GM12878 (cell line): ENCODE results near the gene ASTL. TPM values are rescaled to one million over a fixed set of nuclear protein-coding genes. Genes with fewer than 3 reads are reported as not detected.

Experiments
- ASH2L ChIP-seq: fragments of 300-600, 200-600 bp; sonication (generic); IDR thresholded peaks from 2 replicates; pipeline ENCODE4 v1.6.1; 2017; ENCODE audit warnings: low read depth, mild to moderate bottlenecking, borderline replicate concordance
- CEBPB ChIP-seq, 2 experiments: fragments of 150-350 bp in 1 of 2; IDR thresholded peaks; 2 replicates each; pipeline ENCODE4 v1.6.1; 2012 to 2014; ENCODE audit warnings: low read depth in 2 of 2, low read length in 2 of 2, borderline replicate concordance in 1 of 2, inconsistent platforms in 1 of 2
- CHD2 ChIP-seq: IDR thresholded peaks from 2 replicates; pipeline ENCODE4 v1.6.1; 2011; ENCODE audit warnings: low read depth, low read length, improper control_type of control experiment, borderline replicate concordance
- CREB1 ChIP-seq: IDR thresholded peaks from 2 replicates; pipeline ENCODE4 v1.6.1; 2012; ENCODE audit warnings: low read depth, mild to moderate bottlenecking, inconsistent platforms
- FOS ChIP-seq: IDR thresholded peaks from 3 replicates; pipeline ENCODE4 v1.6.1; 2011; ENCODE audit warnings: borderline replicate concordance; ENCODE audit not compliant: insufficient read length; ENCODE audit errors: extremely low read depth
- FOXM1 ChIP-seq: IDR thresholded peaks from 2 replicates; pipeline ENCODE4 v1.6.1; 2012; ENCODE audit warnings: low read depth, mild to moderate bottlenecking, inconsistent platforms, low read length, moderate library complexity
- GABPA ChIP-seq: IDR thresholded peaks from 2 replicates; pipeline ENCODE4 v1.6.1; 2014; ENCODE audit warnings: antibody characterized with exemption, low read depth, mild to moderate bottlenecking, inconsistent platforms
- HCFC1 ChIP-seq: fragments of 150-350 bp; IDR thresholded peaks from 2 replicates; pipeline ENCODE4 v1.6.1; 2014; ENCODE audit warnings: low read length
- IKZF2 ChIP-seq, 2 experiments: fragments of 450-650 bp; IDR thresholded peaks; 2 replicates each; pipeline ENCODE4 v1.6.1; 2017; ENCODE audit warnings: mild to moderate bottlenecking in 2 of 2, moderate library complexity in 2 of 2
- KAT2A ChIP-seq: conservative IDR thresholded peaks from 2 replicates; pipeline ENCODE4 v1.6.1; 2011; ENCODE audit warnings: low read depth, low read length; ENCODE audit not compliant: control insufficient read depth
- MEF2A ChIP-seq: IDR thresholded peaks from 2 replicates; pipeline ENCODE4 v1.6.1; 2011; ENCODE audit warnings: low read depth, mild to moderate bottlenecking, low read length, moderate library complexity; ENCODE audit not compliant: insufficient read depth
- NFIC ChIP-seq: IDR thresholded peaks from 2 replicates; pipeline ENCODE4 v1.6.1; 2012; ENCODE audit warnings: low read depth, mild to moderate bottlenecking, inconsistent platforms, low read length, moderate library complexity
- NFYB ChIP-seq: IDR thresholded peaks from 2 replicates; pipeline ENCODE4 v1.6.1; 2011; ENCODE audit warnings: low read depth, mild to moderate bottlenecking, low read length, improper control_type of control experiment, moderate library complexity; ENCODE audit not compliant: insufficient read depth
- SIN3A ChIP-seq: IDR thresholded peaks from 2 replicates; pipeline ENCODE4 v1.6.1; 2012; ENCODE audit warnings: low read depth, low read length, improper control_type of control experiment
- SP1 ChIP-seq: IDR thresholded peaks from one replicate; pipeline ENCODE4 v1.6.1; 2011; ENCODE audit warnings: low read depth, low read length
- TARDBP ChIP-seq: IDR thresholded peaks from 2 replicates; pipeline ENCODE4 v1.6.1; 2016; ENCODE audit warnings: borderline replicate concordance
- TBL1XR1 ChIP-seq: IDR thresholded peaks from 2 replicates; pipeline ENCODE4 v1.6.1; 2012; ENCODE audit warnings: low read depth, low read length, improper control_type of control experiment
- ZZZ3 ChIP-seq: IDR thresholded peaks from 2 replicates; pipeline ENCODE4 v1.6.1; 2011; ENCODE audit warnings: low read depth; ENCODE audit not compliant: control insufficient read depth, insufficient read length
- polyA plus RNA-seq, 11 experiments: library from polyadenylated mRNA; depleted of rRNA in 4 of 11; unstranded in 6 of 11; stranded (reverse) in 5 of 11; fragments of >200 nt; fragmentation: Nextera tagmentation in 4 of 11; fragmentation: Illumina TruSeq in 1 of 11; extraction: Ambion mirVana in 4 of 11; extraction: Trizol in 1 of 11; gene quantifications; 1 replicate in 1 of 11; 2 replicates in 10 of 11; pipeline versions ENCODE4 v1.2.1 to v1.2.3, GENCODE V29; 2011 to 2016; ENCODE audit warnings: inconsistent platforms in 2 of 11, missing spikeins in 2 of 11, low read depth in 1 of 11
- total RNA-seq, 4 experiments: library from RNA; depleted of rRNA in 3 of 4; stranded (reverse); fragments of >200 nt in 3 of 4; fragmentation: Illumina TruSeq in 1 of 4; extraction: Trizol in 1 of 4; gene quantifications; 2 replicates each; pipeline versions ENCODE4 v1.2.1 to v1.2.3, GENCODE V29; 2013 to 2021
- TF ChIP-seq, protein P1 (sequence below), 3 experiments: IDR thresholded peaks in 2 of 3; conservative IDR thresholded peaks in 1 of 3; 2 replicates each; pipeline ENCODE4 v1.5.1; 2011; ENCODE audit warnings: low read depth in 3 of 3, low read length in 3 of 3, mild to moderate bottlenecking in 3 of 3, control low read depth in 2 of 3, moderate library complexity in 2 of 3, inconsistent platforms in 1 of 3, mixed read lengths in 1 of 3; ENCODE audit not compliant: control insufficient read depth in 2 of 3, insufficient read depth in 1 of 3; ENCODE audit errors: extremely low read depth in 1 of 3
- TF ChIP-seq, protein P2 (sequence below): IDR thresholded peaks from 2 replicates; pipeline ENCODE4 v1.6.1; 2011; ENCODE audit warnings: borderline replicate concordance, low read depth, mild to moderate bottlenecking, moderate library complexity, low read length; ENCODE audit not compliant: insufficient read depth, poor library complexity, severe bottlenecking
- TF ChIP-seq, protein P3 (sequence below): fragments of 450-650 bp; IDR thresholded peaks from 2 replicates; pipeline ENCODE4 v1.6.1; 2014; ENCODE audit warnings: mild to moderate bottlenecking
- TF ChIP-seq, protein P4 (sequence below): IDR thresholded peaks from 2 replicates; pipeline ENCODE4 v1.6.1; 2012; ENCODE audit warnings: low read length, inconsistent platforms

The ASTL gene
- total and polyA plus RNA-seq, 10 of the 15 experiments (the other 5 are each of a cell fraction or from before 2014, with no cell fraction given): 0.18 to 1.0 (median 0.38) TPM; not detected in 4

DNA sequence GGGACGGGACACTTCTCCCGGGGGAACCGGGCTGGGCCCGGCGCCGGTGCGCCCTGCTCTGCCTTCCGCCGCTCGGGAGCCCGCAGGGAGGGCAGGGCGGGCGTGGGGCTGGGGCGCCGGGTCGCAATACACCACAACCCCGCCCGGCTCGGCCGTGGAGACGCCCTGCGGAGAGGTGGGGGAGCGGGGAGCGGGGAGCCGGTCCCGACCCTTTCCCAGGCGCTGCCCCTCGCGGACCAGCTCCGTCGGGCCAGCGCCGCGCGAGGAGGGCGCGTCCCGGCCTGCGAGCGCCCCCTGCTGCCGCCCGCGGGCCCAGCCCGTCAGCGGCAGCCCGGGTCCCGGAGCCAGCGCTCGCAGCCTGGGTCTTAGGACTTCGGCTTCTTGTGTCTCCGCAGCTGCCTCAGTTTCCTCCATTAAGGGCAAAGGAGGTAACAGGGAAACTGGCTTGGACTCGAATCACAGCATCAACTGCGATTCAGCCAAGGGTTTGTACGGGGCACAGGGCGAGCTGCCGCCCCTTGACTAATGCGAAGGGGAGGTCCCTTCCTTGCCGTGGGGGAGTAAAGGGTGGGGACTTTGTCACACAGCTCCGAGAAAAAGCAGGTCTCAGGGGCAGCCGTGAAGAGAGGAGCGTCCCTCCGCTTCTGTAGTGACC is 21.3 kb downstream of the ASTL start (continued):
- TF ChIP-seq SIN3A (no peak), FOS (no peak), NFYB (no peak), CEBPB (IDR thresholded peaks at IDR 0.05; ENCODE audit: borderline replicate concordance in 1 of 2, low read depth in 2 of 2, low read length in 2 of 2) (no peak), SP1 (no peak), CHD2 (no peak), KAT2A (no peak), TBL1XR1 (no peak), HCFC1 (0 out of 2 replicates have a peak, but pooled peaks have one; percentile 10), IKZF2 (IDR thresholded peaks at IDR 0.05) (no peak), FOXM1 (no peak), GABPA (no peak), TARDBP (no peak), CREB1 (no peak), NFIC (no peak), ASH2L (no peak), ZZZ3 (no peak), MEF2A (no peak)
- TF ChIP-seq, protein P1, sequence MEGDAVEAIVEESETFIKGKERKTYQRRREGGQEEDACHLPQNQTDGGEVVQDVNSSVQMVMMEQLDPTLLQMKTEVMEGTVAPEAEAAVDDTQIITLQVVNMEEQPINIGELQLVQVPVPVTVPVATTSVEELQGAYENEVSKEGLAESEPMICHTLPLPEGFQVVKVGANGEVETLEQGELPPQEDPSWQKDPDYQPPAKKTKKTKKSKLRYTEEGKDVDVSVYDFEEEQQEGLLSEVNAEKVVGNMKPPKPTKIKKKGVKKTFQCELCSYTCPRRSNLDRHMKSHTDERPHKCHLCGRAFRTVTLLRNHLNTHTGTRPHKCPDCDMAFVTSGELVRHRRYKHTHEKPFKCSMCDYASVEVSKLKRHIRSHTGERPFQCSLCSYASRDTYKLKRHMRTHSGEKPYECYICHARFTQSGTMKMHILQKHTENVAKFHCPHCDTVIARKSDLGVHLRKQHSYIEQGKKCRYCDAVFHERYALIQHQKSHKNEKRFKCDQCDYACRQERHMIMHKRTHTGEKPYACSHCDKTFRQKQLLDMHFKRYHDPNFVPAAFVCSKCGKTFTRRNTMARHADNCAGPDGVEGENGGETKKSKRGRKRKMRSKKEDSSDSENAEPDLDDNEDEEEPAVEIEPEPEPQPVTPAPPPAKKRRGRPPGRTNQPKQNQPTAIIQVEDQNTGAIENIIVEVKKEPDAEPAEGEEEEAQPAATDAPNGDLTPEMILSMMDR (IDR thresholded peaks at IDR 0.05 in 2 of 3, conservative IDR thresholded peaks at IDR 0.05 in 1 of 3; ENCODE audit: control insufficient read depth in 2 of 3, extremely low read depth in 1 of 3, insufficient read depth in 1 of 3, low read depth in 3 of 3, low read length in 3 of 3): peak; percentile 60 to 88 (median 79); a peak in 5 of 6 replicates
- TF ChIP-seq, protein P2, sequence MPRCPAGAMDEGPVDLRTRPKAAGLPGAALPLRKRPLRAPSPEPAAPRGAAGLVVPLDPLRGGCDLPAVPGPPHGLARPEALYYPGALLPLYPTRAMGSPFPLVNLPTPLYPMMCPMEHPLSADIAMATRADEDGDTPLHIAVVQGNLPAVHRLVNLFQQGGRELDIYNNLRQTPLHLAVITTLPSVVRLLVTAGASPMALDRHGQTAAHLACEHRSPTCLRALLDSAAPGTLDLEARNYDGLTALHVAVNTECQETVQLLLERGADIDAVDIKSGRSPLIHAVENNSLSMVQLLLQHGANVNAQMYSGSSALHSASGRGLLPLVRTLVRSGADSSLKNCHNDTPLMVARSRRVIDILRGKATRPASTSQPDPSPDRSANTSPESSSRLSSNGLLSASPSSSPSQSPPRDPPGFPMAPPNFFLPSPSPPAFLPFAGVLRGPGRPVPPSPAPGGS: no peak
- TF ChIP-seq, protein P3, sequence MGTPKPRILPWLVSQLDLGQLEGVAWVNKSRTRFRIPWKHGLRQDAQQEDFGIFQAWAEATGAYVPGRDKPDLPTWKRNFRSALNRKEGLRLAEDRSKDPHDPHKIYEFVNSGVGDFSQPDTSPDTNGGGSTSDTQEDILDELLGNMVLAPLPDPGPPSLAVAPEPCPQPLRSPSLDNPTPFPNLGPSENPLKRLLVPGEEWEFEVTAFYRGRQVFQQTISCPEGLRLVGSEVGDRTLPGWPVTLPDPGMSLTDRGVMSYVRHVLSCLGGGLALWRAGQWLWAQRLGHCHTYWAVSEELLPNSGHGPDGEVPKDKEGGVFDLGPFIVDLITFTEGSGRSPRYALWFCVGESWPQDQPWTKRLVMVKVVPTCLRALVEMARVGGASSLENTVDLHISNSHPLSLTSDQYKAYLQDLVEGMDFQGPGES: no peak
- TF ChIP-seq, protein P4, sequence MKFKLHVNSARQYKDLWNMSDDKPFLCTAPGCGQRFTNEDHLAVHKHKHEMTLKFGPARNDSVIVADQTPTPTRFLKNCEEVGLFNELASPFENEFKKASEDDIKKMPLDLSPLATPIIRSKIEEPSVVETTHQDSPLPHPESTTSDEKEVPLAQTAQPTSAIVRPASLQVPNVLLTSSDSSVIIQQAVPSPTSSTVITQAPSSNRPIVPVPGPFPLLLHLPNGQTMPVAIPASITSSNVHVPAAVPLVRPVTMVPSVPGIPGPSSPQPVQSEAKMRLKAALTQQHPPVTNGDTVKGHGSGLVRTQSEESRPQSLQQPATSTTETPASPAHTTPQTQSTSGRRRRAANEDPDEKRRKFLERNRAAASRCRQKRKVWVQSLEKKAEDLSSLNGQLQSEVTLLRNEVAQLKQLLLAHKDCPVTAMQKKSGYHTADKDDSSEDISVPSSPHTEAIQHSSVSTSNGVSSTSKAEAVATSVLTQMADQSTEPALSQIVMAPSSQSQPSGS: no peak
